OCI-LY3 (cell line): ENCODE results near the gene VCP.

ENCODE experiments used
- H2AFZ ChIP-seq: fragments of 200-600, 300-600 bp; shearing (Covaris generic); 2 replicates; pipeline ENCODE4 v1.6.0; 2014; ENCODE audit warnings: antibody characterized with exemption, low read depth, low read length
- H3K27ac ChIP-seq: fragments of 200-600, 300-600 bp; sonication (generic); 2 replicates; pipeline ENCODE4 v1.5.1; 2014; ENCODE audit warnings: mild to moderate bottlenecking, low read length, moderate library complexity, mixed read lengths
- H3K27me3 ChIP-seq: fragments of 200-600, 300-600 bp; sonication (generic); 2 replicates; pipeline ENCODE4 v1.6.1; 2014; ENCODE audit warnings: low read depth, low read length, mixed read lengths
- H3K36me3 ChIP-seq: fragments of 200-600, 300-600 bp; sonication (generic); replicated peaks from 2 replicates; pipeline ENCODE3; 2014; ENCODE audit warnings: low read depth, low read length, mixed read lengths
- H3K4me1 ChIP-seq: fragments of 300-600, 200-600 bp; sonication (generic); 2 replicates; pipeline ENCODE4 v1.6.1; 2014; ENCODE audit warnings: low read length, mixed read lengths
- H3K4me2 ChIP-seq: fragments of 200-600, 300-600 bp; sonication (generic); 2 replicates; pipeline ENCODE4 v1.6.1; 2014; ENCODE audit warnings: low read length, mixed read lengths
- H3K4me3 ChIP-seq: fragments of 300-600, 200-600 bp; sonication (generic); 2 replicates; pipeline ENCODE4 v1.5.1; 2014; ENCODE audit warnings: antibody characterized with exemption, mild to moderate bottlenecking, low read length, moderate library complexity
- H3K79me2 ChIP-seq: fragments of 300-600, 200-600 bp; shearing (Covaris generic); 2 replicates; pipeline ENCODE4 v1.6.1; 2014; ENCODE audit warnings: mild to moderate bottlenecking, low read length, mixed read lengths
- H3K9ac ChIP-seq: fragments of 300-600, 200-600 bp; shearing (Covaris generic); 2 replicates; pipeline ENCODE4 v1.6.0; 2014; ENCODE audit warnings: mild to moderate bottlenecking, low read length, moderate library complexity
- H3K9me3 ChIP-seq: fragments of 200-600, 300-600 bp; shearing (Covaris generic); 2 replicates; pipeline ENCODE4 v1.6.1; 2014; ENCODE audit warnings: low read length, mixed read lengths; ENCODE audit not compliant: insufficient read depth
- H4K20me1 ChIP-seq: fragments of 200-600, 300-600 bp; sonication (generic); 2 replicates; pipeline ENCODE4 v1.6.1; 2016; ENCODE audit warnings: low read length, mixed read lengths; ENCODE audit not compliant: insufficient read depth
- EZH2phosphoT487 ChIP-seq: fragments of 200-600 bp; shearing (Covaris generic); IDR thresholded peaks from 2 replicates; pipeline ENCODE4 v1.6.1; 2018; ENCODE audit warnings: antibody characterized with exemption, mixed run types, low read depth
- TF ChIP-seq, protein P1 (sequence below): fragments of 200-600, 300-600 bp; sonication (generic); IDR thresholded peaks from 2 replicates; pipeline ENCODE4 v1.5.1; 2014; ENCODE audit warnings: antibody characterized with exemption, low read length, low read depth

Gene VCP

GRCh38 chr9:35108946-35109575 is 36.6 kb upstream of the VCP start:
- H3K79me2 ChIP-seq, result peaks cover 5% of the 10 kb centered on the region
- H3K27me3 ChIP-seq, result no peaks in the 10 kb centered on the region
- 0 out of 2 replicates have a peak, but pooled peaks cover 5% of the 10 kb centered on the region for H4K20me1 ChIP-seq
- H3K4me3 ChIP-seq, result no peak overlapping the region
- no peak overlapping the region for H3K4me2 ChIP-seq
- no peak overlapping the region for H2AFZ ChIP-seq
- peaks cover 23% of the 10 kb centered on the region for H3K4me1 ChIP-seq
- no peaks in the 10 kb centered on the region for H3K9me3 ChIP-seq
- TF ChIP-seq EZH2phosphoT487, result no peak
- TF ChIP-seq, protein P1, sequence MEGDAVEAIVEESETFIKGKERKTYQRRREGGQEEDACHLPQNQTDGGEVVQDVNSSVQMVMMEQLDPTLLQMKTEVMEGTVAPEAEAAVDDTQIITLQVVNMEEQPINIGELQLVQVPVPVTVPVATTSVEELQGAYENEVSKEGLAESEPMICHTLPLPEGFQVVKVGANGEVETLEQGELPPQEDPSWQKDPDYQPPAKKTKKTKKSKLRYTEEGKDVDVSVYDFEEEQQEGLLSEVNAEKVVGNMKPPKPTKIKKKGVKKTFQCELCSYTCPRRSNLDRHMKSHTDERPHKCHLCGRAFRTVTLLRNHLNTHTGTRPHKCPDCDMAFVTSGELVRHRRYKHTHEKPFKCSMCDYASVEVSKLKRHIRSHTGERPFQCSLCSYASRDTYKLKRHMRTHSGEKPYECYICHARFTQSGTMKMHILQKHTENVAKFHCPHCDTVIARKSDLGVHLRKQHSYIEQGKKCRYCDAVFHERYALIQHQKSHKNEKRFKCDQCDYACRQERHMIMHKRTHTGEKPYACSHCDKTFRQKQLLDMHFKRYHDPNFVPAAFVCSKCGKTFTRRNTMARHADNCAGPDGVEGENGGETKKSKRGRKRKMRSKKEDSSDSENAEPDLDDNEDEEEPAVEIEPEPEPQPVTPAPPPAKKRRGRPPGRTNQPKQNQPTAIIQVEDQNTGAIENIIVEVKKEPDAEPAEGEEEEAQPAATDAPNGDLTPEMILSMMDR, result no peak
- H3K27ac ChIP-seq, result no peak overlapping the region
- H3K9ac ChIP-seq, result no peak overlapping the region
- H3K36me3 ChIP-seq, result peaks cover 6% of the 10 kb centered on the region

DNA sequence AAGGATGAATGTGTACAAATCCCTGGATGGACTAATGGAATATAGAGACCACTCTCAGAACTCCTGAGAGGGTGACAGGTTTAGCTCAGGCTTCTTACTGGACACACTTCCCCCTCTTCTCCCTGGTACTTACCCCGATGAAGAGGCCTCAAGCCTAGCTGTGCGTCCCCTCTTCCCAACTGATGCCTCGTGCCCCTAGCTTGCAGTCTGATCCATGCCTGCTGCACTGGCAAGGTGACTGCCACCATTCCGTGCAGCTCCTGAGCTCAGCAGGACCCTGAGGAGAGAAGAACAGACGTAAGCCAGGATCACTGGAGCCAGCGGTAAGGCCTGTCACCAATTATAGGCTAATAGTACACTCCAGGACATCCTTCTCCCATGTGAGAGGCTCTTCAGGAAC is 36.0 kb upstream of the VCP start:
- no peaks in the 10 kb centered on the region for H3K9me3 ChIP-seq
- H3K79me2 ChIP-seq, result no peaks in the 10 kb centered on the region
- no peak overlapping the region for H3K27ac ChIP-seq
- H3K9ac ChIP-seq, result no peak overlapping the region
- peaks cover 21% of the 10 kb centered on the region for H3K4me1 ChIP-seq
- H2AFZ ChIP-seq, result no peak overlapping the region
- TF ChIP-seq EZH2phosphoT487, result no peak
- TF ChIP-seq, protein P1, result no peak
- H3K36me3 ChIP-seq, result peaks cover 6% of the 10 kb centered on the region
- 0 out of 2 replicates have a peak, but pooled peaks cover 5% of the 10 kb centered on the region for H4K20me1 ChIP-seq
- no peaks in the 10 kb centered on the region for H3K27me3 ChIP-seq
- no peak overlapping the region for H3K4me2 ChIP-seq
- H3K4me3 ChIP-seq, result no peak overlapping the region

DNA sequence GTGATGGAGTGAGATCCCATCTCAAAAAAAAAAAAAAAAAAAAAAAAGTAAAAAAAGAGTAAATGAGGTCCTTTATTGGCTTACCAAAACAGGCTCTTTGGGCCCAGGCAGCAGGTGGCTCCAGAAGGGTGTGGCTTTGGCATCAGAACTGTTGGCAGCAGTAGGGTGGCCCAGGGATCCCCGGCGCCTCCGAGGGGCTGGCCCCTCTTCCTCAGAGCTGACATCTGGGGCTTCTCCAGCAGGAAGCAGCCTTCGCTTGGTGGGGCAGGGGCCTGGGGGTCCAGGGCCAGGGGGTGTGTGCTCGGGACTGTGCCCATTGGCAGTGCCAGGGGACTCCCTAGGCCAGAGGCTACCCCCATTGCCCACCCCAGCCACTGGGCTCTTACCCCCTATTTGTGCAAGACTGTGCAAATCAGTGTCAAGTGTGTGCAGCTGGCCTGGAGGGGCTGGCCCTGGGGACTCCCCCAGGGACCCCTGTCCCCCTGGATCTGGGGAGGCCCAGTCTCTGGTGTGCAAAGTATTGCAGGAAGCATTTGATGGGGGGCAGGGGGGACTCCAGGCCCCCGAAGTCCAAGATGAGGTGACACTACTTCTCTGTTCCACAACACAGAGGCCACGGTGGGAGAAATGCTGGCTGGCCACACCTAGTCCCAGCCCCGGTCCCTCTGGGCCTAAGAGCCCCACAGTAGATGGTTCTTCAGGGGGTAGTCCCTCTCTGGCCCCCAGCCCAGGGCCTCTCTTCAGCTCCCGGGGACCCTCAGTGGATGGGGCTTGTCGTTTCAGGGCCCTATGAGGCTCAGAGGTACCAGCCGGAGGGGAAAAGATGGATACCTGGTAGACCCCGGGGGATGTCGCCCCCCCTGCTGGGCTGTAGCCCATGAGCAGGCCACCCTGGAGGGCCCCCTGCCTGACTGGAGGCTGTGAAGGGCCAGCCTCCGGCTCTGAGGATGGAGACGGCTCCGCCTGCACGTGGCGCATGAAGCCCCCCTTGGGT is 35.2 kb upstream of the VCP start:
- Histone ChIP-seq H4K20me1 (0 out of 2 replicates have a peak, but pooled peaks cover 5% of the 10 kb centered on the region), H3K27ac (no peak overlapping the region), H3K4me2 (no peak overlapping the region), H3K9ac (no peak overlapping the region), H3K4me1 (peaks cover 22% of the 10 kb centered on the region), H3K27me3 (no peaks in the 10 kb centered on the region), H3K79me2 (peaks cover 4% of the 10 kb centered on the region), H2AFZ (no peak overlapping the region), H3K36me3 (peaks cover 6% of the 10 kb centered on the region), H3K9me3 (no peaks in the 10 kb centered on the region), H3K4me3 (no peak overlapping the region)
- TF ChIP-seq, protein P1, result no peak
- no peak for TF ChIP-seq EZH2phosphoT487

- Histone ChIP-seq H4K20me1 (0 out of 2 replicates have a peak, but pooled peaks cover 5% of the 10 kb centered on the region), H3K9me3 (no peaks in the 10 kb centered on the region), H3K27ac (no peak overlapping the region), H3K4me2 (no peak overlapping the region), H3K4me1 (peaks cover 21% of the 10 kb centered on the region), H3K27me3 (no peaks in the 10 kb centered on the region), H2AFZ (no peak overlapping the region), H3K9ac (no peak overlapping the region), H3K4me3 (no peak overlapping the region), H3K36me3 (peaks cover 7% of the 10 kb centered on the region), H3K79me2 (peaks cover 16% of the 10 kb centered on the region)
- TF ChIP-seq, protein P1, result no peak
- TF ChIP-seq EZH2phosphoT487, result no peak
Observed at GRCh38 chr9:35106343-35106730, 33.9 kb upstream of the VCP start.
